LNCaP clone FGC (cell line): Measurements from ENCODE around the gene ZCCHC14.
"Not testable (repeated sequence)": the region's sequence is repeated elsewhere in the genome, so short reads cannot be mapped to it uniquely, and the experiment has no call there.

ENCODE experiments used
- DNase-seq: peaks from one replicate; pipeline ENCODE4 v3.0.0-alpha.2; 2011; ENCODE audit warnings: low read depth
- H3K4me3 ChIP-seq: 2 replicates; pipeline ENCODE4 v1.5.1; 2011; ENCODE audit warnings: mild to moderate bottlenecking, low read depth, low read length, control low read depth
- TF ChIP-seq, protein P1 (sequence below): IDR thresholded peaks from 2 replicates; pipeline ENCODE4 v1.5.1; 2012; ENCODE audit warnings: mild to moderate bottlenecking; ENCODE audit not compliant: control insufficient read depth, insufficient read depth; ENCODE audit errors: extremely low read depth

The ZCCHC14 gene

GRCh38 chr16:87383505-87384161 is 109.2 kb downstream of the ZCCHC14 start, which contains the start of gene FBXO31:
TSS of gene FBXO31 (minus strand) at chr16:87383776. CDS start at chr16:87383744, 32 bp downstream.
- TF ChIP-seq, protein P1, sequence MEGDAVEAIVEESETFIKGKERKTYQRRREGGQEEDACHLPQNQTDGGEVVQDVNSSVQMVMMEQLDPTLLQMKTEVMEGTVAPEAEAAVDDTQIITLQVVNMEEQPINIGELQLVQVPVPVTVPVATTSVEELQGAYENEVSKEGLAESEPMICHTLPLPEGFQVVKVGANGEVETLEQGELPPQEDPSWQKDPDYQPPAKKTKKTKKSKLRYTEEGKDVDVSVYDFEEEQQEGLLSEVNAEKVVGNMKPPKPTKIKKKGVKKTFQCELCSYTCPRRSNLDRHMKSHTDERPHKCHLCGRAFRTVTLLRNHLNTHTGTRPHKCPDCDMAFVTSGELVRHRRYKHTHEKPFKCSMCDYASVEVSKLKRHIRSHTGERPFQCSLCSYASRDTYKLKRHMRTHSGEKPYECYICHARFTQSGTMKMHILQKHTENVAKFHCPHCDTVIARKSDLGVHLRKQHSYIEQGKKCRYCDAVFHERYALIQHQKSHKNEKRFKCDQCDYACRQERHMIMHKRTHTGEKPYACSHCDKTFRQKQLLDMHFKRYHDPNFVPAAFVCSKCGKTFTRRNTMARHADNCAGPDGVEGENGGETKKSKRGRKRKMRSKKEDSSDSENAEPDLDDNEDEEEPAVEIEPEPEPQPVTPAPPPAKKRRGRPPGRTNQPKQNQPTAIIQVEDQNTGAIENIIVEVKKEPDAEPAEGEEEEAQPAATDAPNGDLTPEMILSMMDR = no peak
- H3K4me3 ChIP-seq = peak within 1 kb of the TSS; percentile 77
- DNase-seq = no peak

GRCh38 chr16:87382023-87382785 is 110.6 kb downstream of the ZCCHC14 start:
- no peak for DNase-seq
- H3K4me3 ChIP-seq = peak overlapping the region; percentile 77
- TF ChIP-seq, protein P1 = no peak

GRCh38 chr16:87380881-87381280 is 111.9 kb downstream of the ZCCHC14 start:
- no peak for DNase-seq
- peak overlapping the region; percentile 7; the same call in 1 of the 2 replicates for H3K4me3 ChIP-seq

DNA sequence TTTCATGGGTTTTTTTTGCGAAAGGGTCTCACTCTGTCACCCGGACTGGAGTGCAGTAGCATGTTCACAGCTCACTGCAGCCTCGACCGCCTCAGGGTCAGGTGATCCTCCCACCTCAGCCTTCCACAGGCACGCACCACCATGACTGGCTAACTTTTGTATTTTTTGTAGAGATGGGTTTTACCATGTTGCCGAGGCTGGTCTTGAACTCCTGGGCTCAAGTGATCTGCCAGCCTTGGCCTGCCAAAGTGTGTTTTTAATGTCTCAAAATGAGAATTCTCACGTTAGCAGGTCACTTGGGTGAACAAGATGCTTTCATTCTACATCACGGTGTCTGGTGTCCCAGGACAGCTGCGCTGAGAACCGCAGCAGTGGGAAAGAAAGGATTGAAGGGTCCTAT is 112.4 kb downstream of the ZCCHC14 start:
- TF ChIP-seq, protein P1 = no peak
- H3K4me3 ChIP-seq = no peak overlapping the region
- DNase-seq = no peak

More at GRCh38 chr16:87380881-87381280, 111.9 kb downstream of the ZCCHC14 start:
- TF ChIP-seq, protein P1 = no peak

DNA sequence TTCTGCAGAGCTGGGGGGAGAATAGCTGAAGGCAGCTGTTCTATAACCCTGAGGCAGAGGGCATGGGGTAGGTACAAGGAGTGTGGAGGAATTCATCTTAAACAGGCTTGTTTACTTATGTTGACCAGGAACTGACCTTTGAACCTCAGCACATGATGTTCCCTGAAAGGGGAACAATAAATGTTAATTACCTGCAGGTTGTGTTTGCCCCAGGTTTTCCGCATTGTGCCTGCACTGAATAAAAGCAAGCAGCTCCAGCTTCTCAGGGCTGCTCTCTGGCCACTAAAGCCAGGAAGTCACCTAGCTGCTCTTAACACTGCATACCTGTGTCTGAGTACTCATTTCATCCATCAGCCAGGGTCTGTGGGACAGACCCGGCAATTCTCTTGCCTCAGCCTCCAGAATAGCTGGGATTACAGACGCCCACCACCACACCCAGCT is 113.5 kb downstream of the ZCCHC14 start:
- not testable (repeated sequence) for H3K4me3 ChIP-seq, DNase-seq

DNA sequence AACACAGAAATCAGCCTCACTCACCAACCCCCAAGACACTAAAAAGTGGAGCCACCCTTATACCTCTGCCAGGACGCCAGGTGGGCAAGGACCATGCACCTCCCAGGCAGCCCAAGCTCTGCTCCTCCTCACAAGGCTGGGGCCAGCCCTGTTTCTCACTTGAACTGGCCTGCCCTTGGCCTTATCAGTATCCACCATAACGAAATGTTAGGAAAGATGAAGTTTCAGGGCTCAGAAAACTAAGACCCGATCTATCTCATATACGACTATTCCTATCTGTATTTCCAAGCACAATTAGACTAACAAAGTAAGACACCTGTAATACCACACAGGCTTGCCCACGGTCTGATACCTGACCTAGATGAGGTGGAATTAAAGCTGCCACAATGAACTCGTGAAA is 116.2 kb downstream of the ZCCHC14 start:
- DNase-seq = no peak
- TF ChIP-seq, protein P1 = no peak
- H3K4me3 ChIP-seq = no peak overlapping the region

- TF ChIP-seq, protein P1 = no peak
- H3K4me3 ChIP-seq = no peak overlapping the region
- no peak for DNase-seq
Measured at GRCh38 chr16:87375426-87376135, 117.2 kb downstream of the ZCCHC14 start.
